Jurkat, Clone E6-1 (cell line): ENCODE measurements around the gene RCAN1.

Source experiments
- DNase-seq: peaks from one replicate; pipeline ENCODE4 v3.0.0-alpha.2; 2011; ENCODE audit warnings: low read depth, low spot score
- H3K4me3 ChIP-seq: 2 replicates; pipeline ENCODE4 v1.5.1; 2011; ENCODE audit warnings: mild to moderate bottlenecking, low read length, control low read depth, moderate library complexity

The RCAN1 gene

GRCh38 chr21:34553151-34553952 is 61.6 kb downstream of the RCAN1 start:
- no peak for DNase-seq
- H3K4me3 ChIP-seq: no peak overlapping the region

DNA sequence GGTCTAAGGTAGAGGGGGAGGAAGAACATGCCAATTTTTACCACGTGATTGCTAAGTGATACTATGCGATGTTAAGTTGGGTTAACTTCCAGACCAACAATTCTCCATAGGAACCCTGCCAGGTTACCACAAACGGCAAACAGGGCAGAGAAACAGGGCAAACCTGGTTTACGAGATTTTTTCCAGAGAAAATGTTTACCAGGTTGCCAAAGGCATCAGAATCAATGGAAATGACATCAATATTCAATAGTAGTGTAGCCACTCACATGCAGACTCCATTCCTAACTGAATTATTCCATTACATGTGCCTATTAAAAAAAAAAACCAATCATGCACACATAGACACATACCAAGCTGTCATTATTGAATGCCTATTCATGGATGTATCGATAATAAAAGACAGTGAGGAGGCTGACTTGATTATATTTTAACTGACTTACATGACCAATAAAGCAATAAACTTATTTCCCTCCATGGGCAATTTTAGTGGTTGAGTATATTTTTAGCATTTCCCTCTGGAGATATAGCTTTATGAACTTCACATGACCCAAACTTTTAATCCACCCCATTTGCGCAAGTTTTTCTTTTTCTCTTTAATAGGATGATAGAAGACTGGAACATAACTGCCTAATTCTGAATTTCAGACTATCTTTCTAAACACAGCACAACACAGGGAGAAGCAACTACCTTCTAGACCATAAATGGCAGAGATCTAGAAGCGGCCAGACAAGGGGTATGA is 62.4 kb downstream of the RCAN1 start:
- no peak overlapping the region for H3K4me3 ChIP-seq
- no peak for DNase-seq

DNA sequence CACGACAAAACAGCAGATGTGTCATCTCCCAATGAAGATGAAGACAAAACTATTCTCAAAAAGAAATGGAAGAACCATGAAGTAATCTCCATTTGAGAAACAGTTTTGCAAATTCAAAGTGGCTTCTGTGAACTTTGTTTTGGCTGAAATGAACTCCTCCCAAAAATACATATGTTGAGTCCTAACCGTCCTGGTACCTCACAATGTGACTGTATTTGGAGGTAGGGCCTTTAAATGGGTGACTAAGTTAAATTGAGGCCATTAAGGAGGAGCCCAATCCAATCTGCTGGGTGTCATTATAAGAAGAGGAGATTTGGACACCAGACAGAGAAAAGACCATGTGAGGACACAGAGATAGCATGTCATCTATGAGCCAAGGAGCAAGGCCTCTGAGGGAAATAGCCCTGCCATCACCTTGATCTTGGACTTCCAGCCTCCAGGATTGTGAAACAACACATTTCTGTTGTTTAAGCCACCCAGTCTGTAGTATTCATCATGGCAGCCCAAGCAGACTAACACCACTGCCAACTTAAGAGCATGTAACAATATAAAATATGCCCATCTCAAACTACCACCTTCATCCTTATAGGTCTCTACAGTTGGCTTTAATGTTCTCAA is 64.6 kb downstream of the RCAN1 start:
- no peak overlapping the region for H3K4me3 ChIP-seq
- no peak for DNase-seq

- no peak for DNase-seq
- no peak overlapping the region for H3K4me3 ChIP-seq
Observed at GRCh38 chr21:34548781-34549376, 66.0 kb downstream of the RCAN1 start.

DNA sequence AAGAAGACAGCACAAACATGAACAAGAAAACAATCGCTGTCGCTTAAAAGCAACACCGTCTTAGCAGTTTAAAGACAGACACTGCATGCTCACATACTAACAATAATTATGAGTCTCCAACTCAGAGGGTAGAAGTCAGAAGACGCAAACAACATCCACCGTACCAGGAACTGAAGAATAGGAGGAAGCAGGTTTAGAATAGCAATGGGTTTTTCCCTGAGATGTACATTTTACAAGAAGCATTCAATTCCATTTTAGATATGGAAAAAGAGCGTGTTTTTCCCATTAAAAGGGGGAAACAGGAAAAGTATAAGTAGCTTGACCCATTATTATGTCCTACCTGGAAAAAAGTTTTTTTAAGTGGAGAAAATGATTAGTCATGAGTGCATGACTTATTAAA is 68.4 kb downstream of the RCAN1 start:
- DNase-seq: no peak

GRCh38 chr21:34545079-34545884 is 69.6 kb downstream of the RCAN1 start:
- DNase-seq: no peak
- no peak overlapping the region for H3K4me3 ChIP-seq

More for the DNA sequence above, 68.4 kb downstream of the RCAN1 start:
- H3K4me3 ChIP-seq: no peak overlapping the region

- DNase-seq: peak; percentile 83
- no peak overlapping the region for H3K4me3 ChIP-seq
Observed at GRCh38 chr21:34544032-34544496, 70.8 kb downstream of the RCAN1 start.

DNA sequence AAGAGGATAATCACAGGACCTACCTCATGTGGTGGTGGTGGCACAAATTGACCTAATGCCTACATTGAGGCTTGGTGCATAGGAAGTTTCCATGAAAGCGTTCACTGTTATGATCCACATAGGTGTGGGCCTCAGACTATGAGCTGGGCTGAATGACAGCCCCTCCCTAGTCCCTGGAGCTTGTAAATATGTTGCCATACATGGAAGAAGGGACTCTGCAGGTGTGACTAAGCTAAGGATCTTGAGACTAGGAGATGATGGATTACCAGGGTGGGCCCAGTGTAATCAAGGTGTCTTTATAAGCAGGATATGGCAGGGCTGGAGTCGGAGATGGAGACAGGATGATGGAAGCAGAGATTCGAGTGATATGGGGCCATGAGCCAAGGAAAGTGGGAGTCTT is 71.9 kb downstream of the RCAN1 start:
- H3K4me3 ChIP-seq: no peak overlapping the region
- no peak for DNase-seq

GRCh38 chr21:34540206-34540605 is 74.7 kb downstream of the RCAN1 start:
- no peak overlapping the region for H3K4me3 ChIP-seq
- DNase-seq: no peak

- no peak for DNase-seq
- H3K4me3 ChIP-seq: no peak overlapping the region
Observed at GRCh38 chr21:34537838-34538237, 77.1 kb downstream of the RCAN1 start.

- DNase-seq: no peak
- no peak overlapping the region for H3K4me3 ChIP-seq
Observed at GRCh38 chr21:34536820-34537219, 78.1 kb downstream of the RCAN1 start.

DNA sequence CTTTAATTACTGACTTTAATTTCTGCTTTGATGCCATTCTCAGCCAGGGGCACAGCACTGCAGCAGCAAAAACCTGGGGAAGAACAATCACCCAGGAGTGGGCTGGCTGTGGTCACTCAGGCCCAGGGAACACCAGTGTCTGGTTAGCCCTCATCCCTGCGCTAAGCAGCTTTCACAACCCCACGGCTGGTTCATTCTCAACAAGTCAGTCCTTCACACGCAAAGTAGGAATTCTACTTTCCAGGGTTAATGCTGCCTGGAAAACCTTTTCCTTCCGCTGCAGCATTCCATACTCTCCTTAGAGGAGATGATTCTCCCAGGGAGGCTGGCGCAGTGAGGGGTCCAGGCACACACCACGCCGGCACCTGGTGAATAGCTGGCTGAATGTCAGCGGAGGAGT is 78.6 kb downstream of the RCAN1 start:
- H3K4me3 ChIP-seq: no peak overlapping the region
- DNase-seq: no peak

DNA sequence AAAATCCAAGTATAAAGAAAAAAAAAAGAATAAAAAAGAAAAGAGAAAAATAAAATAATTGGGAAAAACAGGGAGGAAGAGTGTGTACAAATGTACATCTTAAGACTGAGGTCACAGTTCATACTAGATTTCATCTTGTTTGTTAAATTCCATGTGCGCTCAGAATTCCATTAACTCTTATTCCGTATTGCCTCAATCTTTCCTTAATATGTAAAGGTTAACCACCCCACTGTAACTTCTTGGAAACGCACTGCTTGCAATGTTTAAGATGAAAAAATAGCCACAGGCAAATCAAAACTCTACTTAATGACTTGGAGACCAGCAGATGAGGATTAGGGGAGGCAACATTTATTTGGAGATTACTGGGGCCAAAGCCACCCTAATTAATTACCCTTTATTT is 79.0 kb downstream of the RCAN1 start:
- no peak overlapping the region for H3K4me3 ChIP-seq
- DNase-seq: no peak

GRCh38 chr21:34534522-34534921 is 80.4 kb downstream of the RCAN1 start:
- DNase-seq: no peak
- no peak overlapping the region for H3K4me3 ChIP-seq

- no peak overlapping the region for H3K4me3 ChIP-seq
- DNase-seq: no peak
Observed at GRCh38 chr21:34533938-34534337, 81.0 kb downstream of the RCAN1 start.

DNA sequence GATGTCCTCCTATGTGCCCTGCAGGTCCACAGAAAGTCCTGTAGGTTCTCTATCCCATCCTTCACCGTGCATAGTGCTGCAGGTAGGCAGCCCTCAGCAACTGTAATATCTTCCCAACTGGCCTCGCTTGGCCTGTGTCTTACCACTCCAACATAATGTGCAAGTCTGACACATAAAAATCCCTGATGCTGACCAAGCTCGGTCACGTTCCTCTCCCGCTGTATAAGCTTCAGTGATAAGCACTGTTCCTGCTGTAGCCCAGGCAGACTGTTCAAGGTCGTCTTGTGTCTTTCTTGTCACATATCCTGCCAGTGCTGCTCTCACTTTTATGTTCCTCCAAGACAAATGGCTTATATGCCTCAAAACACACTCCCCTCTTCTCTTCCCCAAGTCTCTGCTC is 83.5 kb downstream of the RCAN1 start:
- H3K4me3 ChIP-seq: no peak overlapping the region
- no peak for DNase-seq

DNA sequence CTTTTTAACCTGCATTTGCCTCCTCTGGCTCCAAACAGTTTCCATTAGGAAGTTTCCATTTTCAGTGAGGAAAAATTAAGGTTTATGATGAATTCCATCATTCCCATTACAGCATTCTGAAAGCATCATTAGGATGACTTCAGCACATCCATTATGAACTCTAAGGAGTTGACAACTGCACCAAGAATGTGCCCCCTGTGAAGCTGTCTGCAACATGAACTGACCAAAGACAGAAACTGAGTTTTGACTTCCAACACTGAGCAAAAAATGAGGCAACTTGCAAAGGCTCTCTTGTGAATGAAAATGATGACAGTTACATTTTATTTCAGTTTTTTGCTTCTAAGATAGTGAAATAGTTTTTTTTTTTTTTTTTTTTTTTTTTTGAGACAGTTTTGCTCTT is 84.7 kb downstream of the RCAN1 start:
- H3K4me3 ChIP-seq: no peak overlapping the region
- DNase-seq: no peak

GRCh38 chr21:34528131-34528561 is 86.8 kb downstream of the RCAN1 start:
- H3K4me3 ChIP-seq: no peak overlapping the region
- no peak for DNase-seq
